ENCODE results near the gene OTUB1.
"Not testable (repeated sequence)": the region's sequence is repeated elsewhere in the genome, so short reads cannot be mapped to it uniquely, and the experiment has no call there.

OTUB1 gene

GRCh38 chr11:64044730-64045393 lies 58.6 kb downstream of the OTUB1 start:
- DNase-seq (ENCODE audit: low read depth) = no peak

DNA sequence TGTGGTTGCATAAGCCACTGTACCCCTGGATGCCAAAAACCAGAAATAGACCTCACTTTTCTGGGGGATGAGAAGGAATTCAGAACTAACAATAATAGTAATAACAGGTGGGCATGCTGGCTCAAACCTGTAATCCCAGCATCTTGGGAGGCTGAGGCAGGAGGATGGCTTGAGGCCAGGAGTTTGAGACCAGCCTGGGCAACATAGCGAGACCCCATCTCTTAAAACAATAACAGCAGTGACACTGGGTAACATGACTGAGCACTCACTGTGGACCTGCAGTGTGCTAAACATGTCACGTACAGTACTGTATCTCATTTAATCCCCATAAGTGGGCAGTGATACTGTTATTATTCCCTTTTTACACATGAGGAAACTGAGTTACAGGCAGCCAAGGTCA lies 59.5 kb downstream of the OTUB1 start:
- DNase-seq (ENCODE audit: low read depth) = no peak

DNA sequence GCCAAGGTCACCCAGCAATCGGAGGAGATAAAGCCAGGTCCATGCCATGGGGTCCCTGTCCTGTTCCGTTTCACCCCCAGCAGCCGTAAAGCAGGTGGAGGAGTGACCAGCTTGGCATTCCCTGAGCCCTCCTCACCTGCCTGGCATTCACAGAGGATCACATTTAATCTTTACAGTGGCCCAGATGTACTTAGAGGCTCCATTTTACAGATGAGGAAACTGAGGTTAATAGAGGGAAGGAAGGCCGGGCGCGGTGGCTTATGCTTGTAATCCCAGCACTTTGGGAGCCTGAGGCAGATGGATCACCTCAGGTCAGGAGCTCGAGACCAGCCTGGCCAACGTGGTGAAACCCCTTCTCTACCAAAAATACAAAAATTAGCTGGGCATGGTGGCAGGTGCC lies 61.1 kb downstream of the OTUB1 start:
- DNase-seq (ENCODE audit: low read depth) = not testable (repeated sequence)
